GM19240 (cell line): ENCODE results near the gene TENM4.

Experiments used
- DNase-seq: peaks from one replicate; pipeline ENCODE4 v3.0.0; 2011; ENCODE audit warnings: low spot score; ENCODE audit not compliant: insufficient read length

Gene TENM4

GRCh38 chr11:79449040-79449439 lies 8.2 kb upstream of the TENM4 start:
- no peak for DNase-seq

GRCh38 chr11:79447038-79447786 lies 6.4 kb upstream of the TENM4 start:
- DNase-seq, result no peak

DNA sequence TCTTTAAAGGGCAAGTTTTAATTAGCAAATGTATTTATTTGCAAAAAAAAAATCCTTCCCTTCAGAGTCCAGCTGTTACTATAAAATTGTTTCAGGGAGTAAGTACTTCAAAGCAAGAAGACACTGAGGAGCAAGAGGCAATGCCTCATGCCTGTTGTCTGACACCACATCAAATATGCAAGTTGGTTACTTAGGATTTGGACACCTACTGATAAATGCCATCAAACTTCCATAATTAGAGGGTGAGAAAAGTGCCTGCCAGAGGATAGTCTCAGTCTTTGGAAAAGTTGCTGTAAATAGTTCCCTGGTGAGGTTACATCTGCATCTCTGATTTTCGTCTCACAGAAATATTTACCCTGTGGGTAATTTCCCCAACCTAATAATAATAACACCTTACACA lies 4.1 kb upstream of the TENM4 start:
- no peak for DNase-seq

- no peak for DNase-seq
These were observed 638 bp upstream of the TENM4 start for GRCh38 chr11:79441461-79441875.

- no peak for DNase-seq
These were observed 802 bp downstream of the TENM4 start for GRCh38 chr11:79439886-79440570.

DNA sequence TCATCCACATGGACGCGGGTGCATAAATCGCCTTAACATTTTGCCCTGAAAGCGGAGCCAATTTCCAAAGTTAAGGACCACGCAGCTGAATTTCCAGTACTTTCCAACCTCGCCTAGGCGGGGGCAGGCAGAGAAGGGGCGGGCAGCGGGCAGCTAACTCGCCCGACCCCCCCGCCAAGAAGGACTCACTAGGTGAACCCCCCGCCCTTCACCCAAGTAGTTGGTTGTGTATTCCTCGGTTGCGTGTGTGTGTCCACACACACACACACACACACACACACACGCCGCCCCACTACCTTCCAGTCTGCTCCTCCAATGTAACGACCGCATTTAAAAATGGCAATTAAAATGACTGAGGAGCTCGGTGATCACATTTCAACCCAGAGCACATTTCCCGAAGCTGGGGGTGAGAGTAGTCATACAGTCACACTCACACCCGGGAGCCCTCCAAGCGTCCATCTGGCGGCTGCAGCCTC lies 1.4 kb downstream of the TENM4 start:
- DNase-seq, result no peak

DNA sequence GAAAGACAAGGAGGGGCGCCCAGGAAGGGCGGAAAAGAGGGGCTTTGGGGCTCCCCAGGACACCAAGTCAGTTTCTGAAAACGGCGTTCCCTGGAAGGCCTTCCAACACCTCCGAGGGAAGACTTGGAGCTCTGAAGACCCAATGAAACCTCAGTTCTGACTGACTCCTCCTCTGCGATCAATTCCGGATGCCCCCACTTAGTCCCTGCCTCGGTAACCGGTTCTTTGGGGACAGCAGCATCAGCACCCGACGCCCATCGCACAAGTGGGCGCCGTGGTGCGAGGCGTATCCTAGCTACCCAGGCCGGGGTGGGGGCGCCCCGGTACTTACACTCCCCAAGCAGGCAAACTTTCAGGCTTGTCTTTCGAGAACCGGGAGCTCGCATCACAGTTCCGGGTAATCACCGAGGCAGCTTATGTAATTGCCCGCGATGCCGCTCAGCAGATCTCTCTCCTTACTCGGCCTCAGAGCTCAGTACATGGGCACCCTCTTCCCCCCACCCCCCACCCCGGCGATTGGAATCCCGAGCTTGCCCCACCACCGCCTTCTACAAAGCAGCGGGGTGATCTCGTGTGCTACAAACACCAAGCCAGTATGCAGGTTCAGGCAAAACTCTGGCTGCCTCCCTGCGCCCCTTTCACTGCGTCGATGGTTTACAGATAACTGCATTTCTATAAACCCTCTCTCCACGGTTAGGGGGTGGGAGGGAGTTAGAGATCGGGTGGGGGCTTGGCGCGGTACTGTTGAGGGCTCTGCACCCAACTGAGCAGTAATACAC lies 2.0 kb downstream of the TENM4 start:
- DNase-seq, result no peak

GRCh38 chr11:79437981-79438630 lies 2.7 kb downstream of the TENM4 start:
- no peak for DNase-seq

GRCh38 chr11:79437278-79437980 lies 3.4 kb downstream of the TENM4 start:
- DNase-seq, result no peak

DNA sequence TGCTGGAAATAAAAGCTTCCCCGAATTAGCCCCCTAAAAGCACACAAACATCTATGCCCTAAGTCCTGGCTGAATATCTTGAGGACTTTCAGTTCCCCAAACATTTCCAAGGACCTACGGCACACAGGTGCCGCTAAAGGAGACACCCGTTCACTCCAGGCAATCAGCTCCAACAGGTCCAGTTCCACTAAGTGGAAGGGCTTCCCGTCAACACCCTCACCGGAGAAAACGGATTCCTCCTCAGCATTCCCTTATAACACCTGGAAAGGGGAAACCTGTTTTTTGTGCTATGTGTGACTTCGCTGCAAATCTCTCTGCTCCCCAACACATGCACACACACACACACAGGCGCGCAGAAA lies 3.9 kb downstream of the TENM4 start:
- DNase-seq, result no peak

- DNase-seq, result no peak
These were observed 6.5 kb downstream of the TENM4 start for GRCh38 chr11:79434283-79434682.

DNA sequence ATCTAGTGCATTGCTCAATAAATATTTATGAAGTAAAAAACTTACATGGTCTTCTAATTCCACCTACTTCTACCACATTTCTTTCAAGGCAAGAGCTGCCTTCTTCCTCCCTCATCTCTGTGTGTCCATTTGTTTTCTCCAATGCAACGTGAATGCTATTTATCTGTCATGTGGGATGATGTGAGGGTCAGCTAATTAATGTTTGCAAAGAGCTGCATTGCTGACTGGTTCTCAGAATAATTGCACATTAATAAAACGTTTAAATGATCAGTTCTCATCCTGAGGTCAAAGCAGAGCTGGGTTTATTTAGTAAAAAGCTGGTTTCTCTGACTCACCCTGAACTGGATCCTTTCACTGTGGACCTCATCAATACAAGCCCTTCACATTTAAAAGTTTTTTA lies 8.7 kb downstream of the TENM4 start:
- no peak for DNase-seq

GRCh38 chr11:79431535-79431934 lies 9.3 kb downstream of the TENM4 start:
- DNase-seq, result no peak

DNA sequence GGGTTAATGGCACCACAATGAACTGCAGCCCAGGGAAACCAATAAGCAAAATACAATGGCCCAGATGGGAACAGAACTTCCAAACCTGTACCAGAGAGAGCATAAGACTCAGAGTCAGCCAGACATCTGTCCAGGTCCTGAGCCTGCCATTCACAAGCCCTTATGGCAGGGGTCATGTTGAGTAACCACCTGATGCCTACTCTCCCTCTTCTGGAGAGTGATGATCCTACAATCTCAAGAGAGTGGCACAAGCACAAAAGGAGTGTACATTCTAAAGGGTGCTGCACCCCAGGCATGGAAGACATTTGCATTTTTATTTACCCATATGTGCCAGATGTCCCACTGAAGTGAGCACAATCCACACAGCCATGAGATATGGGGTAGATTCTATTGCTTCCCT lies 10.6 kb downstream of the TENM4 start:
- DNase-seq, result no peak

GRCh38 chr11:79428406-79428805 lies 12.4 kb downstream of the TENM4 start:
- DNase-seq, result no peak

- DNase-seq, result no peak
These were observed 13.1 kb downstream of the TENM4 start for GRCh38 chr11:79427611-79428327.

GRCh38 chr11:79427126-79427525 lies 13.7 kb downstream of the TENM4 start:
- no peak for DNase-seq

DNA sequence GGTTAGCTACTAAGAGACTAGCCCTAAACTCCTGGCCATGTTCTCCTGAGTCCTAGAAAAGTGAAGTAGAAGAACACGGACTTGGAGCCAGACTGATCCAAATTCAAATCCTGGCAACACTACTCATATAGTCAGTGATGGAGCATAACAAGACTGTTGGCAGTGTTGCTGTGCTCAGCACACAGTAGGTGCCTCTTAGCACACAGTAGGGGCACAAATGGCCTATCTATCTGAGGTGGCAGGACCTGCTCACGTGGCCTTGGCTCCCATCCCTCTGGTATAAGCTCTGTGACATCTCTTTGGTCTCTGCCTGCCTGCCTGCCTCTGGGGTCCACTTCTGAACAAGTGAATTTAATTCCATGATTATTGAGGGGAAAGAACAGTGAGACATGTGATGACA lies 15.4 kb downstream of the TENM4 start:
- no peak for DNase-seq

GRCh38 chr11:79423736-79424135 lies 17.1 kb downstream of the TENM4 start:
- DNase-seq, result no peak

GRCh38 chr11:79422866-79423265 lies 18.0 kb downstream of the TENM4 start:
- DNase-seq, result no peak
